Heart right ventricle (tissue), 16 donors: ENCODE data around the gene SLC25A53. TPM values are rescaled to one million over a fixed set of nuclear protein-coding genes. Genes with fewer than 3 reads are reported as not detected.

Source experiments
- ATAC-seq, 8 donors: fragments of 200-7000 bp; cut with Tn5 transposase; one replicate each; pipeline ENCODE4 v1.9.1; 2020; ENCODE audit warnings: mild to moderate bottlenecking in 8 of 8, moderate library complexity in 8 of 8, moderate number of reproducible peaks in 1 of 8
- DNase-seq, 2 donors: peaks; one replicate each; pipeline ENCODE4 v3.0.0-alpha.2; 2020
- H3K27ac ChIP-seq, 10 donors: fragments of 200-600 bp; sonication (generic) in 2 of 10; one replicate each; pipeline versions ENCODE4 v1.5.0 to v1.8.0; 2020 to 2022; ENCODE audit warnings: mild to moderate bottlenecking in 3 of 10
- H3K27me3 ChIP-seq, 7 donors: fragments of 200-600 bp; one replicate each; pipeline ENCODE4 v1.8.0; 2021 to 2022; ENCODE audit warnings: mild to moderate bottlenecking in 2 of 7
- H3K36me3 ChIP-seq, 9 donors: fragments of 200-600 bp; sonication (generic) in 1 of 9; one replicate each; pipeline versions ENCODE4 v1.5.0 to v1.8.0; 2020 to 2022; ENCODE audit warnings: mild to moderate bottlenecking in 2 of 9
- H3K4me1 ChIP-seq, 9 donors: fragments of 200-600 bp; sonication (generic) in 1 of 9; one replicate each; pipeline versions ENCODE4 v1.5.0 to v1.8.0; 2020 to 2022; ENCODE audit warnings: mild to moderate bottlenecking in 4 of 9
- H3K4me3 ChIP-seq, 10 donors: fragments of 200-600 bp; sonication (generic) in 2 of 10; one replicate each; pipeline versions ENCODE4 v1.5.0 to v1.8.0; 2020 to 2022; ENCODE audit warnings: mild to moderate bottlenecking in 7 of 10, moderate library complexity in 2 of 10
- H3K9me3 ChIP-seq, 11 donors: fragments of 200-600 bp in 10 of 11; sonication (generic) in 2 of 11; one replicate each; pipeline versions ENCODE4 v1.5.0 to v1.8.0; 2013 to 2022; ENCODE audit warnings: mild to moderate bottlenecking in 2 of 11, control low read depth in 1 of 11, moderate library complexity in 1 of 11
- CTCF ChIP-seq, 9 donors: fragments of 200-600 bp; sonication (generic) in 2 of 9; IDR thresholded peaks; one replicate each; pipeline versions ENCODE4 v1.5.0 to v1.8.0; 2021 to 2022; ENCODE audit warnings: antibody characterized with exemption in 9 of 9, mild to moderate bottlenecking in 5 of 9, moderate library complexity in 1 of 9
- WGBS, 2 donors: extraction: QIAGEN DNeasy Blood & Tissue Kit; methylation state at CpG; one replicate each; pipeline ENCODE4 v1.1.7; 2013; ENCODE audit warnings: inconsistent platforms in 1 of 2; 5-methylcytosine and 5-hydroxymethylcytosine counted together
- intact Hi-C, 10 donors: fragments of 100-400 bp; cut with DNase I; formaldehyde crosslinking; loops; one replicate each; pipeline versions ENCODE4 v1.11.1 to v1.14.2; 2022
- polyA plus RNA-seq, 2 donors: library from polyadenylated mRNA; stranded (reverse); fragments of 200-250 nt; gene quantifications; one replicate each; pipeline ENCODE4 v1.2.3, GENCODE V29; 2013
- total RNA-seq, 10 donors: library from RNA; stranded (reverse); fragmentation: NEBNext Ultra II Directional in 3 of 10; extraction: Animal tissue kit (Norgen Biotek cat#: 25700) in 3 of 10; gene quantifications; one replicate each; pipeline versions ENCODE4 v1.2.1 to v1.2.4, GENCODE V29; 2021 to 2023
- donor health status: Arrhythmogenic right ventricular cardiomyopathy.
- donor health status: ischemic (EF 13 %, LVEDD 7.1; RV severe dilation, severe dysfunction).
- donor health status: healthy with polysubstance abuse.
- donor health status: DM: no; HTN: yes; CAD: no.
- donor health status: DM: no; HTN: no; CAD: no.
- donor health status: ischemic (EF 25% LVEDD 6.9; RV normal size, moderate dysfunction).
- donor health status: ischemic (EF 25% LVEDD 5.7; RV mildly dilated, moderate dysfunction).
- donor health status: healthy.
- donor health status: DM: yes; HTN: yes; CAD: no.
- donor health status: Ischemic cardiomyopathy.
- donor health status: ischemic (EF 35%, LVEDD 5.7; RV mildly dilated, moderate dysfunction).
- donor health status: nonischemic (EF 11% LVEDD 7.7; RV severe dilation, severe dysfunction).
- donor health status: DM: yes; HTN: yes; CAD: no.
- donor health status: PGD.
- donor health status: ischemic (EF 29% LVEDD 5.4; RV normal size, mild dysfunction).
- donor health status: nonischemic (EF 23%, LVEDD 6.1; RV moderate dilation, normal function).

The SLC25A53 gene
- total and polyA plus RNA-seq, 12 donors, result 4.2 to 15.6 (median 11.2) TPM

GRCh38 chrX:104195013-104195412, 38.2 kb upstream of the SLC25A53 start:
- no peak for ATAC-seq
- 19 to 29% methylated on average over 1 of the region's 1 CpG for WGBS, 2 donors

GRCh38 chrX:104193485-104193884, 36.7 kb upstream of the SLC25A53 start:
- Histone ChIP-seq H3K9me3 (no peaks in the 10 kb centered on the region), H3K27me3 (peaks cover 0 to 45% (median 0%) of the 10 kb centered on the region in 7 donors), H3K4me1 (peaks cover 0 to 5% (median 0%) of the 10 kb centered on the region in 9 donors), H3K27ac (no peak overlapping the region), H3K4me3 (no peak overlapping the region), H3K36me3 (peaks cover 0 to 70% (median 5%) of the 10 kb centered on the region in 9 donors)
- intact Hi-C loops, result loop anchor here in 3 of 10 donors (10.0 kb wide), 2 partner anchors 81 to 151 kb away; no protein-coding TSS in a partner anchor
- WGBS, 2 donors, result 89 to 93% methylated on average over 2 of the region's 2 CpGs
- DNase-seq (no peak), ATAC-seq (no peak)
- TF ChIP-seq CTCF (IDR thresholded peaks at IDR 0.05), result no peak

More at GRCh38 chrX:104195013-104195412, 38.2 kb upstream of the SLC25A53 start:
- peaks cover 0 to 40% (median 0%) of the 10 kb centered on the region in 7 donors for H3K27me3 ChIP-seq
- peaks cover 0 to 5% (median 0%) of the 10 kb centered on the region in 9 donors for H3K4me1 ChIP-seq
- H3K4me3 ChIP-seq, result no peak overlapping the region
- DNase-seq, result no peak
- intact Hi-C loops, result loop anchor here in 7 of 10 donors (2.0 to 10.0 kb wide), 5 partner anchors 76 to 150 kb away; no protein-coding TSS in a partner anchor
- H3K9me3 ChIP-seq, result no peaks in the 10 kb centered on the region
- H3K27ac ChIP-seq, result no peak overlapping the region
- no peak for TF ChIP-seq CTCF (IDR thresholded peaks at IDR 0.05)
- peaks cover 0 to 55% (median under 1%) of the 10 kb centered on the region in 9 donors for H3K36me3 ChIP-seq

- Histone ChIP-seq H3K36me3 (peaks cover 0 to 86% (median 12%) of the 10 kb centered on the region in 9 donors), H3K4me3 (no peak overlapping the region), H3K4me1 (no peaks in the 10 kb centered on the region), H3K9me3 (no peaks in the 10 kb centered on the region), H3K27me3 (peaks cover 0 to 51% (median 0%) of the 10 kb centered on the region in 7 donors), H3K27ac (no peak overlapping the region)
- WGBS, 2 donors, result 90 to 92% methylated on average over 5 of the region's 5 CpGs
- TF ChIP-seq CTCF (IDR thresholded peaks at IDR 0.05), result no peak
- no peak for DNase-seq
- ATAC-seq, result no peak
- intact Hi-C loops, result loop anchor here in 3 of 10 donors (10.0 kb wide), 2 partner anchors 85 to 155 kb away; no protein-coding TSS in a partner anchor
Observed at GRCh38 chrX:104189837-104190236, 33.0 kb upstream of the SLC25A53 start.

- ATAC-seq (peak in 2 of 8 donors; percentile 35 to 79), DNase-seq (peak in 1 of 2 donors; percentile 11)
- no peak for TF ChIP-seq CTCF (IDR thresholded peaks at IDR 0.05)
- Histone ChIP-seq H3K27ac (no peak overlapping the region), H3K27me3 (peaks cover 0 to 42% (median 0%) of the 10 kb centered on the region in 7 donors), H3K36me3 (peaks cover 0 to 90% (median 12%) of the 10 kb centered on the region in 9 donors), H3K4me1 (no peaks in the 10 kb centered on the region), H3K9me3 (no peaks in the 10 kb centered on the region), H3K4me3 (no peak overlapping the region)
- 88 to 92% methylated on average over 8 of the region's 8 CpGs for WGBS, 2 donors
- intact Hi-C loops, result no loop called here
Observed at GRCh38 chrX:104187931-104188330, 31.1 kb upstream of the SLC25A53 start.
